Endothelial cell of umbilical vein (primary cell): ENCODE measurements around the gene ACKR3. TPM values are rescaled to one million over a fixed set of nuclear protein-coding genes. Genes with fewer than 3 reads are reported as not detected.

Experiments used
- BruUV-seq: library from RNA; stranded (reverse); fragments of 400-500 nt; replicated peaks from 2 replicates; lab custom pipeline; 2021; lab: Mats Ljungman, UMichigan
- CTCF ChIA-PET: fragments of 300-600, 350-600 bp; sonication (Branson Sonifier 250); formaldehyde crosslinking; loops from one replicate; lab custom pipeline; 2021; ENCODE audit warnings: antibody characterized with exemption, inconsistent platforms; lab: Charles Lee
- POLR2A ChIA-PET: fragments of 300-600, 350-600 bp; sonication (Branson Sonifier 250); formaldehyde crosslinking; loops from one replicate; lab custom pipeline; 2021; ENCODE audit warnings: antibody characterized with exemption, inconsistent platforms; lab: Charles Lee
- DNase-seq: peaks from one replicate; pipeline ENCODE4 v3.0.0-alpha.2; 2011; ENCODE audit warnings: low read depth, low spot score
- FAIRE-seq: peaks from 2 replicates; lab custom pipeline; 2011; peaks lifted over from hg19 to GRCh38; lab: Jason Lieb, UNC
- H2AFZ ChIP-seq: 2 replicates; pipeline ENCODE4 v1.6.0; 2012; ENCODE audit warnings: low read depth, low read length, control low read depth, inconsistent platforms
- H3K27ac ChIP-seq: 2 replicates; pipeline ENCODE4 v1.5.1; 2011; ENCODE audit warnings: low read depth, mild to moderate bottlenecking, control low read depth, low read length, moderate library complexity; ENCODE audit not compliant: insufficient read depth
- H3K27me3 ChIP-seq, 2 experiments: 2 replicates each; pipeline versions ENCODE4 v1.6.0 to v1.6.1; 2011; ENCODE audit warnings: low read length in 2 of 2, mixed read lengths in 1 of 2; ENCODE audit not compliant: control insufficient read depth in 2 of 2, insufficient read depth in 2 of 2
- H3K36me3 ChIP-seq, 2 experiments: 2 replicates in 1 of 2; 3 replicates in 1 of 2; pipeline ENCODE4 v1.5.1; 2011; ENCODE audit warnings: low read length in 2 of 2, mild to moderate bottlenecking in 1 of 2, moderate library complexity in 1 of 2; ENCODE audit not compliant: control insufficient read depth in 2 of 2, insufficient read depth in 2 of 2; ENCODE audit errors: extremely low read depth in 1 of 2
- H3K4me1 ChIP-seq: 3 replicates; pipeline ENCODE4 v1.5.1; 2011; ENCODE audit warnings: mild to moderate bottlenecking, low read length; ENCODE audit not compliant: control insufficient read depth, insufficient read depth; ENCODE audit errors: extremely low read depth
- H3K4me2 ChIP-seq: 2 replicates; pipeline ENCODE4 v1.6.1; 2011; ENCODE audit warnings: low read length, control low read depth, mixed read lengths; ENCODE audit not compliant: insufficient read depth
- H3K4me3 ChIP-seq, 3 experiments: fragments of 200-600 bp in 1 of 3; sonication (generic), shearing (Covaris generic) in 1 of 3; replicated peaks in 1 of 3; 2 replicates each; pipeline ENCODE4 v1.5.1; 2011 to 2016; ENCODE audit warnings: control low read depth in 3 of 3, low read length in 3 of 3, mild to moderate bottlenecking in 2 of 3, inconsistent platforms in 1 of 3, low read depth in 1 of 3, moderate library complexity in 1 of 3; ENCODE audit not compliant: insufficient read depth in 1 of 3
- H3K79me2 ChIP-seq: 2 replicates; pipeline ENCODE4 v1.6.0; 2012; ENCODE audit warnings: low read length, inconsistent platforms; ENCODE audit not compliant: control insufficient read depth, insufficient read depth
- H3K9ac ChIP-seq: replicated peaks from 2 replicates; pipeline ENCODE3; 2011; ENCODE audit warnings: low read length, control low read depth; ENCODE audit not compliant: insufficient read depth; ENCODE audit errors: extremely low read depth
- H3K9me1 ChIP-seq: replicated peaks from 3 replicates; pipeline ENCODE4 v1.6.0; 2011; ENCODE audit warnings: mild to moderate bottlenecking, low read length; ENCODE audit not compliant: control insufficient read depth, insufficient read depth; ENCODE audit errors: extremely low read depth
- H3K9me3 ChIP-seq: replicated peaks from 2 replicates; pipeline ENCODE4 v1.5.1; 2012; ENCODE audit warnings: low read length, inconsistent platforms; ENCODE audit not compliant: control insufficient read depth, insufficient read depth
- H4K20me1 ChIP-seq: replicated peaks from 2 replicates; pipeline ENCODE3; 2011; ENCODE audit warnings: mild to moderate bottlenecking, low read length; ENCODE audit not compliant: control insufficient read depth, insufficient read depth; ENCODE audit errors: extremely low read depth
- EZH2 ChIP-seq: IDR thresholded peaks from 2 replicates; pipeline ENCODE4 v1.6.1; 2012; ENCODE audit warnings: borderline replicate concordance, low read depth, mild to moderate bottlenecking, moderate library complexity, low read length, inconsistent platforms; ENCODE audit not compliant: severe bottlenecking
- FOS ChIP-seq: IDR thresholded peaks from 2 replicates; pipeline ENCODE4 v1.6.1; 2011; ENCODE audit warnings: mild to moderate bottlenecking, low read length, moderate library complexity, borderline replicate concordance; ENCODE audit not compliant: insufficient read depth
- GATA2 ChIP-seq: IDR thresholded peaks from 2 replicates; pipeline ENCODE4 v1.7.0; 2011; ENCODE audit warnings: low read depth, mild to moderate bottlenecking, moderate library complexity, mixed read lengths, low read length; ENCODE audit not compliant: insufficient read length, insufficient read depth
- JUN ChIP-seq: IDR thresholded peaks from 2 replicates; pipeline ENCODE4 v1.6.1; 2011; ENCODE audit warnings: borderline replicate concordance, low read depth; ENCODE audit not compliant: insufficient read length, insufficient read depth
- MYC ChIP-seq: IDR thresholded peaks from one replicate; pipeline ENCODE4 v1.6.1; 2011; ENCODE audit warnings: mild to moderate bottlenecking, low read depth, low read length
- POLR2A ChIP-seq: IDR thresholded peaks from 2 replicates; pipeline ENCODE4 v1.6.1; 2012; ENCODE audit warnings: low read depth, mild to moderate bottlenecking, control low read depth, low read length
- dilution Hi-C: fragments of 300-500 bp; cut with MboI; formaldehyde crosslinking; loops from one replicate; pipeline ENCODE4 v1.15.0; 2019; ENCODE audit warnings: low sequenced_read_pairs; ENCODE audit not compliant: extremely low pct_ligation_motif_present
- intact Hi-C: fragments of 100-400 bp; cut with micrococcal nuclease; formaldehyde crosslinking; loops from one replicate; pipeline ENCODE4 v1.10.0; 2022
- polyA plus RNA-seq, 4 experiments: library from polyadenylated mRNA; depleted of rRNA in 3 of 4; stranded (reverse) in 3 of 4; unstranded in 1 of 4; fragments of >200 nt; gene quantifications; 2 replicates each; pipeline versions ENCODE4 v1.2.1 to v1.2.3, GENCODE V29; 2011 to 2012; ENCODE audit warnings: missing spikeins in 1 of 4
- total RNA-seq: library from RNA; stranded (reverse); gene quantifications from 2 replicates; pipeline ENCODE4 v1.2.3, GENCODE V29; 2021
- TF ChIP-seq, protein P1 (sequence below): IDR thresholded peaks from 2 replicates; pipeline ENCODE4 v1.6.1; 2011; ENCODE audit not compliant: insufficient read depth, insufficient read length

Gene ACKR3
- total and polyA plus RNA-seq, 2 donors (not counting 3 experiments of a cell fraction or from before 2014, with no cell fraction given) = 31.1 to 428 TPM

DNA sequence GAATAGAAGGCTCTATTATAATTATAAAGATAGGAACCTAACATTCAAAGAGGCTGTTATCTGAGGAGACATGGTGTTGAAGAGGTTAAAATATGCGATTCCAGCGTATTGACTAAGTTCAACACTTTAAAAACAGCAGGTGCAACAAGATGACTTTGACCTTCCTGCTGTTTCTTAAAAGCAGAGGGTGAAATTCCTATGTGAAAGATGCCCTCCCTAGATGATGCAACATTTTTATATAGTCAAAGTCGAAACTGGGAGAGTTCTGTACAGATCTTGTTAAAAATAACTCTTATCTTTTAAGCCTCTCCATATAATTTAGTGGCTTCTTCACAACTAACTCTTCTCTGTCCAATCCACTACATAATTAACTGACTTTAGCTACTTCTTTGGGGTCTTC lies 4.4 kb upstream of the ACKR3 start:
- dilution Hi-C loops = no loop called here
- Histone ChIP-seq H2AFZ (no peak overlapping the region), H3K4me3 (no peak overlapping the region), H3K9me1 (no peaks in the 10 kb centered on the region), H3K4me1 (peaks cover 19% of the 10 kb centered on the region), H3K4me2 (no peak overlapping the region), H3K79me2 (no peaks in the 10 kb centered on the region), H4K20me1 (no peaks in the 10 kb centered on the region), H3K9ac (no peak overlapping the region), H3K27me3 (no peaks in the 10 kb centered on the region), H3K9me3 (no peaks in the 10 kb centered on the region), H3K27ac (no peak overlapping the region), H3K36me3 (no peaks in the 10 kb centered on the region)
- CTCF ChIA-PET = interaction anchor here (1.5 kb wide), 1 partner anchor 462 kb away, joined by 4 read pairs; no protein-coding TSS in a partner anchor
- POLR2A ChIA-PET = no interaction called here
- BruUV-seq = no TSS peak
- TF ChIP-seq FOS (no peak), MYC (no peak), JUN (no peak)
- TF ChIP-seq, protein P1, sequence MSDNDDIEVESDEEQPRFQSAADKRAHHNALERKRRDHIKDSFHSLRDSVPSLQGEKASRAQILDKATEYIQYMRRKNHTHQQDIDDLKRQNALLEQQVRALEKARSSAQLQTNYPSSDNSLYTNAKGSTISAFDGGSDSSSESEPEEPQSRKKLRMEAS = no peak
- intact Hi-C loops = no loop called here
- FAIRE-seq (no peak), DNase-seq (no peak)

DNA sequence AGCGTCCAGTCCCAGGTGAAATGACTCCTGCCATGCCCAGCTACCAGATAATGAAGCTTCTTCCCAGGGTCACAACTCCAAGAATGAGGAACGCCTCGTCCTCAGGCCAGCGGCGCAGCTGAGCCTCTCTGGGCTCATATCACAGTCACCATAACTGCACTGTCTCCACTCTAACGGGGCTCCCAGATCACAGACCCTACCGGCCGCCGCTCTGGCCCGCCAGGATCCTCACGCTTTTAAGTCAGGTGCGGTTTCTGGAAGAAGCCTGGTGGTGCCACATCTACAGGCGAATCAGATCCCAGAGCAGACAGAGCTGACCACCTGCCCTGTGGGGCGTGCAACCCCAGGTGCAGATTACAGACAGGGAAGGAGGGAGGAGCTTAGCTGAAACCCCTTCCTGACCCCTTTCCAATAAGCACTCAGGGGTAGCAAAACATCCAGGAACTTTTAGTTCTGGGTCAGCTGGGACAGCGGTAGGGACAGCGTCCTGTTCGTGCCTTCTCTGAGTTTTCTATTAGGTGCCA lies 3.7 kb upstream of the ACKR3 start:
- no peaks in the 10 kb centered on the region for H3K9me3 ChIP-seq
- dilution Hi-C loops = no loop called here
- intact Hi-C loops = no loop called here
- ChIA-PET CTCF (interaction anchor here (1.5 kb wide), 1 partner anchor 461 kb away, joined by 4 read pairs; no protein-coding TSS in a partner anchor), POLR2A (no interaction called here)
- no TSS peak for BruUV-seq
- no peaks in the 10 kb centered on the region for H3K27me3 ChIP-seq
- H3K79me2 ChIP-seq = peaks cover 5% of the 10 kb centered on the region
- H3K27ac ChIP-seq = no peak overlapping the region
- H3K4me3 ChIP-seq = no peak overlapping the region
- FAIRE-seq = no peak
- no peak overlapping the region for H3K9ac ChIP-seq
- H3K36me3 ChIP-seq = no peaks in the 10 kb centered on the region
- no peak overlapping the region for H2AFZ ChIP-seq
- no peak for TF ChIP-seq GATA2
- no peak for TF ChIP-seq JUN
- TF ChIP-seq, protein P1 = no peak
- TF ChIP-seq EZH2 = no peak
- no peak for TF ChIP-seq POLR2A
- no peak for TF ChIP-seq MYC
- no peak for DNase-seq
- H3K9me1 ChIP-seq = no peaks in the 10 kb centered on the region
- peaks cover 22% of the 10 kb centered on the region for H3K4me1 ChIP-seq
- H3K4me2 ChIP-seq = no peak overlapping the region
- H4K20me1 ChIP-seq = no peaks in the 10 kb centered on the region
